ENCODE measurements around the gene PTPRN2.

The PTPRN2 gene

GRCh38 chr7:158067219-158067930 is 520.2 kb downstream of the PTPRN2 start:
- DNase-seq (ENCODE audit: low spot score): no peak

- no peak for DNase-seq (ENCODE audit: low spot score)
These were observed 521.5 kb downstream of the PTPRN2 start for GRCh38 chr7:158066085-158066484.

GRCh38 chr7:158065340-158065739 is 522.3 kb downstream of the PTPRN2 start:
- DNase-seq (ENCODE audit: low spot score): no peak

- no peak for DNase-seq (ENCODE audit: low spot score)
These were observed 523.0 kb downstream of the PTPRN2 start for GRCh38 chr7:158064631-158065030.

- DNase-seq (ENCODE audit: low spot score): no peak
These were observed 523.6 kb downstream of the PTPRN2 start for GRCh38 chr7:158063850-158064610.

GRCh38 chr7:158062661-158063060 is 525.0 kb downstream of the PTPRN2 start:
- no peak for DNase-seq (ENCODE audit: low spot score)

- no peak for DNase-seq (ENCODE audit: low spot score)
These were observed 525.6 kb downstream of the PTPRN2 start for GRCh38 chr7:158061884-158062656.

GRCh38 chr7:158061026-158061630 is 526.5 kb downstream of the PTPRN2 start:
- DNase-seq (ENCODE audit: low spot score): no peak

- no peak for DNase-seq (ENCODE audit: low spot score)
These were observed 527.4 kb downstream of the PTPRN2 start for GRCh38 chr7:158060216-158060615.

GRCh38 chr7:158057446-158057845 is 530.2 kb downstream of the PTPRN2 start:
- no peak for DNase-seq (ENCODE audit: low spot score)

- DNase-seq (ENCODE audit: low spot score): no peak
These were observed 530.9 kb downstream of the PTPRN2 start for GRCh38 chr7:158056761-158057160.

GRCh38 chr7:158055726-158056510 is 531.7 kb downstream of the PTPRN2 start:
- no peak for DNase-seq (ENCODE audit: low spot score)

- DNase-seq (ENCODE audit: low spot score): no peak
These were observed 533.0 kb downstream of the PTPRN2 start for GRCh38 chr7:158054611-158055010.

- no peak for DNase-seq (ENCODE audit: low spot score)
These were observed 533.5 kb downstream of the PTPRN2 start for GRCh38 chr7:158054081-158054480.

GRCh38 chr7:158053183-158053915 is 534.3 kb downstream of the PTPRN2 start:
- DNase-seq (ENCODE audit: low spot score): no peak

- no peak for DNase-seq (ENCODE audit: low spot score)
These were observed 535.1 kb downstream of the PTPRN2 start for GRCh38 chr7:158052381-158053060.

- no peak for DNase-seq (ENCODE audit: low spot score)
These were observed 535.8 kb downstream of the PTPRN2 start for GRCh38 chr7:158051776-158052175.

GRCh38 chr7:158050978-158051651 is 536.5 kb downstream of the PTPRN2 start:
- DNase-seq (ENCODE audit: low spot score): no peak

- DNase-seq (ENCODE audit: low spot score): no peak
These were observed 537.1 kb downstream of the PTPRN2 start for GRCh38 chr7:158050441-158050977.
